Activated T-cell treated with anti-CD3 and anti-CD28 coated beads, Interleukin-2, amount 50 U/mL, for 48 hours (primary cell): ENCODE results near the gene SERPINE2.

Experiments
- DNase-seq, 2 experiments: peaks; one replicate each; pipeline ENCODE4 v3.0.0-alpha.2; 2020

The SERPINE2 gene

GRCh38 chr2:224042191-224042696, 3.2 kb upstream of the SERPINE2 start:
- DNase-seq = no peak

- DNase-seq = no peak
Observed at GRCh38 chr2:224041554-224041953, 2.5 kb upstream of the SERPINE2 start.

- no peak for DNase-seq
Observed at GRCh38 chr2:224040753-224041152, 1.7 kb upstream of the SERPINE2 start.

GRCh38 chr2:224039770-224040440, 819 bp upstream of the SERPINE2 start:
- no peak for DNase-seq

- no peak for DNase-seq
Observed at GRCh38 chr2:224038830-224039079, 331 bp downstream of the SERPINE2 start.

GRCh38 chr2:224038049-224038829, 847 bp downstream of the SERPINE2 start:
- peak; percentile 73 to 76 for DNase-seq

- no peak for DNase-seq
Observed at GRCh38 chr2:224036731-224037361, 2.2 kb downstream of the SERPINE2 start.

- no peak for DNase-seq
Observed at GRCh38 chr2:224034017-224034416, 5.1 kb downstream of the SERPINE2 start.

- DNase-seq = no peak
Observed at GRCh38 chr2:224033601-224034000, 5.5 kb downstream of the SERPINE2 start.

GRCh38 chr2:224032283-224032682, 6.8 kb downstream of the SERPINE2 start:
- DNase-seq = no peak

GRCh38 chr2:224031358-224031970, 7.6 kb downstream of the SERPINE2 start:
- no peak for DNase-seq

GRCh38 chr2:224030786-224031185, 8.3 kb downstream of the SERPINE2 start:
- DNase-seq = no peak

GRCh38 chr2:224029876-224030275, 9.2 kb downstream of the SERPINE2 start:
- no peak for DNase-seq

- no peak for DNase-seq
Observed at GRCh38 chr2:224027931-224028330, 11.2 kb downstream of the SERPINE2 start.

- no peak for DNase-seq
Observed at GRCh38 chr2:224027070-224027469, 12.0 kb downstream of the SERPINE2 start.

- peak; percentile 57 to 65 for DNase-seq
Observed at GRCh38 chr2:224025874-224026273, 13.2 kb downstream of the SERPINE2 start.

- DNase-seq = no peak
Observed at GRCh38 chr2:224024270-224024669, 14.8 kb downstream of the SERPINE2 start.

GRCh38 chr2:224023188-224023587, 15.9 kb downstream of the SERPINE2 start:
- no peak for DNase-seq

- DNase-seq = no peak
Observed at GRCh38 chr2:224022486-224022885, 16.6 kb downstream of the SERPINE2 start.

GRCh38 chr2:224020523-224020922, 18.6 kb downstream of the SERPINE2 start:
- no peak for DNase-seq

- DNase-seq = no peak
Observed at GRCh38 chr2:224017957-224018356, 21.1 kb downstream of the SERPINE2 start.

GRCh38 chr2:224016963-224017362, 22.1 kb downstream of the SERPINE2 start:
- DNase-seq = no peak

- DNase-seq = no peak
Observed at GRCh38 chr2:224014336-224014735, 24.8 kb downstream of the SERPINE2 start.

- no peak for DNase-seq
Observed at GRCh38 chr2:224011837-224012236, 27.2 kb downstream of the SERPINE2 start.
